Fibroblast of skin of right quadriceps (primary cell): ENCODE data around the gene KRT80.

Experiments
- DNase-seq: peaks from one replicate; pipeline ENCODE4 v3.0.0-alpha.2; 2013

Gene KRT80

GRCh38 chr12:52195065-52195730, 3.4 kb upstream of the KRT80 start:
- peak; percentile 45 for DNase-seq

- DNase-seq = peak; percentile 69
Observed at GRCh38 chr12:52193991-52194390, 2.2 kb upstream of the KRT80 start.

GRCh38 chr12:52193532-52193931, 1.7 kb upstream of the KRT80 start:
- DNase-seq = no peak

GRCh38 chr12:52190860-52191729, 719 bp downstream of the KRT80 start:
- no peak for DNase-seq

- DNase-seq = peak; percentile 69
Observed at GRCh38 chr12:52189376-52190174, 2.2 kb downstream of the KRT80 start.

GRCh38 chr12:52188658-52189057, 3.2 kb downstream of the KRT80 start:
- no peak for DNase-seq

GRCh38 chr12:52187640-52188039, 4.2 kb downstream of the KRT80 start:
- DNase-seq = no peak

GRCh38 chr12:52187206-52187605, 4.6 kb downstream of the KRT80 start:
- DNase-seq = no peak

GRCh38 chr12:52186118-52186840, 5.5 kb downstream of the KRT80 start:
- DNase-seq = peak; percentile 89

GRCh38 chr12:52185400-52185967, 6.3 kb downstream of the KRT80 start:
- no peak for DNase-seq

- DNase-seq = no peak
Observed at GRCh38 chr12:52184813-52185212, 7.0 kb downstream of the KRT80 start.

GRCh38 chr12:52183971-52184370, 7.8 kb downstream of the KRT80 start:
- no peak for DNase-seq

- DNase-seq = no peak
Observed at GRCh38 chr12:52183544-52183910, 8.3 kb downstream of the KRT80 start.

- no peak for DNase-seq
Observed at GRCh38 chr12:52182898-52183543, 8.8 kb downstream of the KRT80 start.

GRCh38 chr12:52182384-52182783, 9.4 kb downstream of the KRT80 start:
- no peak for DNase-seq

- DNase-seq = peak; percentile 89
Observed at GRCh38 chr12:52181746-52182145, 10.1 kb downstream of the KRT80 start.

- peak; percentile 45 for DNase-seq
Observed at GRCh38 chr12:52180971-52181628, 10.7 kb downstream of the KRT80 start.

GRCh38 chr12:52179396-52179973, 12.3 kb downstream of the KRT80 start:
- no peak for DNase-seq

GRCh38 chr12:52178984-52179383, 12.8 kb downstream of the KRT80 start:
- DNase-seq = no peak

- DNase-seq = no peak
Observed at GRCh38 chr12:52178443-52178842, 13.4 kb downstream of the KRT80 start.
